HEK293 (cell line): ENCODE data around the gene ZBP1.

ENCODE experiments used
- BCL11A ChIP-seq: fragments of 450-650 bp; formaldehyde crosslinking; IDR thresholded peaks from 2 replicates; pipeline ENCODE4 v1.5.1; 2016; ENCODE audit warnings: low read depth, missing biosample characterization, missing genetic modification characterization
- CTCF ChIP-seq: fragments of 450-650 bp; formaldehyde crosslinking; IDR thresholded peaks from 2 replicates; pipeline ENCODE4 v1.5.1; 2016; ENCODE audit warnings: missing biosample characterization, missing genetic modification characterization
- HOXD13 ChIP-seq: sonication (generic); formaldehyde crosslinking; IDR thresholded peaks from 2 replicates; pipeline ENCODE4 v1.8.0; 2022; ENCODE audit warnings: missing genetic modification reagents, borderline replicate concordance
- KLF9 ChIP-seq: fragments of 450-650 bp; formaldehyde crosslinking; IDR thresholded peaks from 2 replicates; pipeline ENCODE4 v1.5.1; 2016; ENCODE audit warnings: missing biosample characterization, missing genetic modification characterization, low read depth
- MZF1 ChIP-seq: fragments of 450-650 bp; formaldehyde crosslinking; IDR thresholded peaks from 2 replicates; pipeline ENCODE4 v1.5.1; 2017; ENCODE audit warnings: missing biosample characterization, missing genetic modification characterization, borderline replicate concordance
- OVOL3 ChIP-seq: fragments of 450-650 bp; formaldehyde crosslinking; IDR thresholded peaks from 2 replicates; pipeline ENCODE4 v1.5.1; 2016; ENCODE audit warnings: missing biosample characterization, missing genetic modification characterization
- PRDM4 ChIP-seq: fragments of 450-650 bp; formaldehyde crosslinking; IDR thresholded peaks from 2 replicates; pipeline ENCODE4 v1.5.1; 2017; ENCODE audit warnings: missing biosample characterization, missing genetic modification characterization
- WT1 ChIP-seq: fragments of 450-650 bp; formaldehyde crosslinking; IDR thresholded peaks from 2 replicates; pipeline ENCODE4 v1.5.1; 2016; ENCODE audit warnings: missing biosample characterization, missing genetic modification characterization
- ZBTB20 ChIP-seq: fragments of 450-650 bp; formaldehyde crosslinking; IDR thresholded peaks from 2 replicates; pipeline ENCODE4 v1.5.1; 2016; ENCODE audit warnings: missing biosample characterization, missing genetic modification characterization
- ZBTB44 ChIP-seq: fragments of 450-650 bp; IDR thresholded peaks from 2 replicates; pipeline ENCODE4 v1.5.1; 2018; ENCODE audit warnings: missing biosample characterization, mild to moderate bottlenecking, missing genetic modification characterization
- ZBTB7A ChIP-seq: fragments of 450-650 bp; formaldehyde crosslinking; IDR thresholded peaks from 2 replicates; pipeline ENCODE4 v1.5.1; 2016; ENCODE audit warnings: low read depth, missing biosample characterization, missing genetic modification characterization
- ZNF121 ChIP-seq: fragments of 450-650 bp; formaldehyde crosslinking; IDR thresholded peaks from 2 replicates; pipeline ENCODE4 v1.5.1; 2016; ENCODE audit warnings: missing biosample characterization, missing genetic modification characterization
- ZNF133 ChIP-seq: fragments of 450-650 bp; formaldehyde crosslinking; IDR thresholded peaks from 2 replicates; pipeline ENCODE4 v1.5.1; 2016; ENCODE audit warnings: missing biosample characterization, missing genetic modification characterization
- ZNF18 ChIP-seq: fragments of 450-650 bp; formaldehyde crosslinking; IDR thresholded peaks from 2 replicates; pipeline ENCODE4 v1.5.1; 2016; ENCODE audit warnings: missing biosample characterization, missing genetic modification characterization
- ZNF202 ChIP-seq: fragments of 450-650 bp; formaldehyde crosslinking; IDR thresholded peaks from 2 replicates; pipeline ENCODE4 v1.5.1; 2016; ENCODE audit warnings: missing biosample characterization, missing genetic modification characterization, borderline replicate concordance
- ZNF221 ChIP-seq: fragments of 450-650 bp; formaldehyde crosslinking; IDR thresholded peaks from 2 replicates; pipeline ENCODE4 v1.5.1; 2017; ENCODE audit warnings: missing biosample characterization, missing genetic modification characterization, borderline replicate concordance
- ZNF341 ChIP-seq: fragments of 450-650 bp; formaldehyde crosslinking; IDR thresholded peaks from 2 replicates; pipeline ENCODE4; 2016; ENCODE audit warnings: low read depth, missing biosample characterization, missing genetic modification characterization
- ZNF394 ChIP-seq: fragments of 450-650 bp; formaldehyde crosslinking; IDR thresholded peaks from 2 replicates; pipeline ENCODE4 v1.5.1; 2016; ENCODE audit warnings: missing biosample characterization, missing genetic modification characterization, mild to moderate bottlenecking, moderate library complexity, borderline replicate concordance
- ZNF404 ChIP-seq: fragments of 450-650 bp; formaldehyde crosslinking; IDR thresholded peaks from 2 replicates; pipeline ENCODE4 v1.5.1; 2017; ENCODE audit warnings: missing biosample characterization, missing genetic modification characterization
- ZNF416 ChIP-seq: fragments of 450-650 bp; formaldehyde crosslinking; IDR thresholded peaks from 2 replicates; pipeline ENCODE4 v1.5.1; 2016; ENCODE audit warnings: missing biosample characterization, missing genetic modification characterization
- ZNF48 ChIP-seq: fragments of 450-650 bp; formaldehyde crosslinking; IDR thresholded peaks from 2 replicates; pipeline ENCODE4 v1.5.1; 2016; ENCODE audit warnings: missing biosample characterization, missing genetic modification characterization
- ZNF510 ChIP-seq: fragments of 450-650 bp; formaldehyde crosslinking; IDR thresholded peaks from 2 replicates; pipeline ENCODE4 v1.5.1; 2018; ENCODE audit warnings: mild to moderate bottlenecking, missing genetic modification characterization, missing biosample characterization; ENCODE audit not compliant: insufficient replicate concordance
- ZNF530 ChIP-seq: fragments of 450-650 bp; formaldehyde crosslinking; IDR thresholded peaks from 2 replicates; pipeline ENCODE4 v1.5.1; 2016; ENCODE audit warnings: low read depth, missing biosample characterization, missing genetic modification characterization
- ZNF621 ChIP-seq: fragments of 450-650 bp; formaldehyde crosslinking; IDR thresholded peaks from 2 replicates; pipeline ENCODE4 v1.5.1; 2017; ENCODE audit warnings: missing biosample characterization, missing genetic modification characterization
- ZNF645 ChIP-seq: fragments of 450-650 bp; formaldehyde crosslinking; IDR thresholded peaks from 2 replicates; pipeline ENCODE4; 2016; ENCODE audit warnings: missing biosample characterization, missing genetic modification characterization
- ZNF658 ChIP-seq: fragments of 450-650 bp; formaldehyde crosslinking; IDR thresholded peaks from 2 replicates; pipeline ENCODE4; 2016; ENCODE audit warnings: missing biosample characterization, missing genetic modification characterization
- ZNF692 ChIP-seq: fragments of 450-650 bp; formaldehyde crosslinking; IDR thresholded peaks from 2 replicates; pipeline ENCODE4 v1.5.1; 2016; ENCODE audit warnings: missing biosample characterization, missing genetic modification characterization
- ZNF701 ChIP-seq: fragments of 450-650 bp; formaldehyde crosslinking; IDR thresholded peaks from 2 replicates; pipeline ENCODE4 v1.5.1; 2016; ENCODE audit warnings: missing biosample characterization, missing genetic modification characterization
- ZNF707 ChIP-seq: fragments of 450-650 bp; formaldehyde crosslinking; IDR thresholded peaks from 2 replicates; pipeline ENCODE4 v1.5.1; 2016; ENCODE audit warnings: missing biosample characterization, missing genetic modification characterization
- ZNF768 ChIP-seq: fragments of 450-650 bp; formaldehyde crosslinking; IDR thresholded peaks from 2 replicates; pipeline ENCODE4 v1.5.1; 2018; ENCODE audit warnings: missing biosample characterization, mild to moderate bottlenecking, missing genetic modification characterization
- ZNF837 ChIP-seq: fragments of 450-650 bp; formaldehyde crosslinking; IDR thresholded peaks from 2 replicates; pipeline ENCODE4 v1.5.1; 2016; ENCODE audit warnings: missing biosample characterization, missing genetic modification characterization

The ZBP1 gene

GRCh38 chr20:57579898-57580447 lies 40.3 kb downstream of the ZBP1 start (continued):
- TF ChIP-seq ZNF341 (tag by site-specific recombination) (peak; percentile 85), KLF9 (tag by site-specific recombination) (peak; percentile 44; the same call in 1 of the 2 replicates), HOXD13 (CRISPR knock-in tag) (peak; percentile 94; the same call in 1 of the 2 replicates), ZNF133 (tag by site-specific recombination) (no peak), CTCF (tag by site-specific recombination) (no peak), MZF1 (tag by site-specific recombination) (no peak), ZNF202 (tag by site-specific recombination) (no peak), ZNF394 (no peak), ZNF701 (no peak), ZBTB7A (tag by site-specific recombination) (no peak), WT1 (peak; percentile 95), ZNF692 (0 out of 2 replicates have a peak, but pooled peaks have one; percentile 58), ZBTB44 (peak; percentile 92), ZNF18 (peak; percentile 77), ZNF621 (tag by site-specific recombination) (no peak), ZBTB20 (tag by site-specific recombination) (peak; percentile 59; the same call in 1 of the 2 replicates), PRDM4 (tag by site-specific recombination) (peak; percentile 94), ZNF221 (tag by site-specific recombination) (no peak), BCL11A (no peak), ZNF707 (tag by site-specific recombination) (no peak), ZNF416 (no peak), ZNF404 (tag by site-specific recombination) (no peak), ZNF48 (tag by site-specific recombination) (no peak), ZNF510 (tag by site-specific recombination) (no peak), ZNF121 (tag by site-specific recombination) (no peak), ZNF768 (no peak), ZNF658 (no peak), ZNF530 (tag by site-specific recombination) (no peak), OVOL3 (no peak), ZNF645 (no peak), ZNF837 (tag by site-specific recombination) (no peak)
